HK-2 (cell line): ENCODE data around the gene GABRD.
"Not testable (repeated sequence)": the region's sequence is repeated elsewhere in the genome, so short reads cannot be mapped to it uniquely, and the experiment has no call there.

Experiments used
- DNase-seq: peaks from one replicate; pipeline ENCODE4 v3.0.0-alpha.2; 2018; ENCODE audit not compliant: unreplicated experiment

Gene GABRD, protein sequence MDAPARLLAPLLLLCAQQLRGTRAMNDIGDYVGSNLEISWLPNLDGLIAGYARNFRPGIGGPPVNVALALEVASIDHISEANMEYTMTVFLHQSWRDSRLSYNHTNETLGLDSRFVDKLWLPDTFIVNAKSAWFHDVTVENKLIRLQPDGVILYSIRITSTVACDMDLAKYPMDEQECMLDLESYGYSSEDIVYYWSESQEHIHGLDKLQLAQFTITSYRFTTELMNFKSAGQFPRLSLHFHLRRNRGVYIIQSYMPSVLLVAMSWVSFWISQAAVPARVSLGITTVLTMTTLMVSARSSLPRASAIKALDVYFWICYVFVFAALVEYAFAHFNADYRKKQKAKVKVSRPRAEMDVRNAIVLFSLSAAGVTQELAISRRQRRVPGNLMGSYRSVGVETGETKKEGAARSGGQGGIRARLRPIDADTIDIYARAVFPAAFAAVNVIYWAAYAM

GRCh38 chr1:2019172-2019543 is at the start of gene GABRD:
Gene GABRD, plus strand, starts transcription at chr1:2019345. Its CDS starts 79 bp downstream, at chr1:2019424.
- no peak for DNase-seq

- no peak for DNase-seq
Observed at GRCh38 chr1:1969505-1969900, 49.6 kb upstream of the GABRD start.

- no peak for DNase-seq
Observed at GRCh38 chr1:1969953-1970716, 49.0 kb upstream of the GABRD start.

DNA sequence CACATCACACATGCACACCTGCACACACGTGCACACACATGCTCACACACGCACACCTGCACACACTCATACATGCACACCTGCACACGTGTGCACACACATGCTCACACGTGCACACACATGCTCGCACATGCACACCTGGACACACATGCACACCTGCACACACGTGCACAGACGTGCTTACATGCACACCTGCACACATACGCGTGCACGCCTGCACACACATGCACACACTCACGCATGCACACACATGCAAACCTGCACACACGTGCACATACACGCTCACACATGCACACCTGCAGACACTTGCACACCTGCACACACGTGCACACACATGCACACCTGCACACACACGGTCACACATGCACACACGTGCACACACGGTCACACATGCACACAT is 48.1 kb upstream of the GABRD start:
- no peak for DNase-seq

- no peak for DNase-seq
Observed at GRCh38 chr1:1971688-1972087, 47.5 kb upstream of the GABRD start.

DNA sequence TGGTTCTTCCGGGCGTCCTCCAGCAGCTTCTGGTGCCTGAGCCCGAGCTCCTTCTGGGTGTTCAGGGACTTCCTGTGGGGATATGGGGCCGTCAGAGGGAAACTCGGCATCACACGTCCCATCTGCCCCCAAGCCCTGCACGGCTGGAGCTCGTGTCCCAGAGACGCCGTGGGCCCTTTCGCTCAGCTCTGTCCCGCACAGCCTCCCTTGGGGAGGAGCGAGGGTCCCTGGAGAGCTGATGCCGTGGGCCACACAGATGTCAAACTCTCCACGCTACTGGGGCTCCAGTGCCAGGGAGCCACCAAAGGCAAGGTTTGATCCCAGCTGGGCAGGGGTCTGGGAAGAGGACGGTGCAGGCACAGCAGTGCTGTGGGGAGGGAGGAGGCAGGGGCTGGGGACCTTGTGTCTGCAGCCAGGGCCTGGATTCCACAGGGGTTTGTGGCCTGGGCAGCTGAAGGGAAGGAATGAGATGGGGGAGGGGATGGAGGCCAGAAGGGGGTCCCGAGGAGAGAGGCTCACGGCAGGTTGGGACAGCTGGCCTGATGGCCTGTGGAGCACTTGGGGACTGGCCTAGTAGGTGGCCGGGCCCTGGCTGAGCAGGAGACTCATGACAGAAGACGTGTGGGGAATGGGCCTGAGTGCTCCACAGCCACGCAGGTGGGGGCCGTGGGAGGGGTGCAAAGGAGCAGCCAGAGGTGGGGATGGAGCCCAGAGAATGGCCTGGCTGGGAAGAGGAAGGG is 46.0 kb upstream of the GABRD start:
- DNase-seq = no peak

DNA sequence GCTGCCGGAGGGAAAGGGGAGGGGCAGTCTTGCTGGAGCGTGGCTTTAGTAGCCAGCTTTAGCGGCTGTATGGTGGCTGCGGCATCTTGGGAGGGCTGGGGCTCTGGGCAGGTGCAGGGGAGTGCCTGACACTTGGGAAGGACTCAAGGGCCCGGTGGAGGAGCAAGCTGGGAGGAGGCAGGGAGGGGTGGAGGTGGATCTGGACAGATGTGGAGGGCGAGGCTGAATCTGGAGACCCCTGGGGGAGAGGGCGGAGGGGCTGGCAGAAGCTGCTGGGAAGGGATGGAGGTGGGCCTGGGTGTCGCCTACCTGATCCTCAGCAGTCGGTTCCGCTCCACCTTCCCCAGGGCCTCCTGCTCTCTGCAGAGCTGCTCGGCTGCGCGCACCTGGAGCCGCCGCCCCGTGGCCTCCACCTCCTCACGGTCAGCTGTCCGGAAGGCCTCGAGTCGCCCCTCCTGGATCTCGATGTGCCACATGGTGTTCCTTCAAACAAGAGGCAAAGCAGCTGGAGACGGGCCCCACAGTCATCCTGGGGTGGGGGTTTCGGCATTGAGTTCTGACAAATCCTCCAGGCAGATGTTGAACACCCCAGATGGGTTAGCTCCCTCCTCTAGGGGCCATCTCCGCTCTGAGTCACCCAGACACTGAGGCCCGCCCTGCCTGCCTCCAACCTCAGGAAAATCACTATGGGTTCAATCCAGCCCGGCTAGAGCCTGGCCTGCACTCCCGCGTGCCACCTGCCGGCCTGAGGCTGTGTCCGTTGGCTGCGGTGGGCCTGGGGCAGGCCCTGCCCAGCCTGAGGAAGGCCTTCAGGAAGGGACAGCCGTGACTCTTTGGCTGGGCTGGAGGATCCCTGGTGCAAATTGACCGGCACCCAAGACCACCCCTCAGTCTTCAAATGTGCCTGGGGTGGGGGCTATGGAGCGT is 45.2 kb upstream of the GABRD start:
- no peak for DNase-seq

GRCh38 chr1:1974834-1975233 is 44.3 kb upstream of the GABRD start:
- no peak for DNase-seq

DNA sequence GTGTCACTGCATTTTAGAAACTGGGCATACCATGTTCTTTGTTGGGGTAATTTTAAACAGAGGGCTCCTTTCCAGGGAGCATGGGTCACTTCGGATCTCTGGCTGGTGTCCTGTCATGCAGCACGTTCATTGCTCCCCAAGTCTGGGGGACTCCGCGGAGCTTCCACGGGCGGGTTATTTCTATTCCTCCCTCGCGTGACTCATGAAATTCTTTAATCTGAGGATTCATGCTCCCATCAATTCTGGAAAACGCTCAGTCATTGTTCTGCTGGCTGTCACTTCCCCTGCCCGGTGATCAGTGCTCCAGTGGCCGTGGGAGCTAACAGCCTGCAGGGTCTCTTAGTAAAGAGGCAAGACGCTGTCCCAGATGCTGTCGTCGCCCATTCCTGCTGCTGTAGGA is 43.6 kb upstream of the GABRD start:
- no peak for DNase-seq

- DNase-seq = no peak
Observed at GRCh38 chr1:1976031-1976430, 43.1 kb upstream of the GABRD start.

- no peak for DNase-seq
Observed at GRCh38 chr1:1978108-1978507, 41.0 kb upstream of the GABRD start.

DNA sequence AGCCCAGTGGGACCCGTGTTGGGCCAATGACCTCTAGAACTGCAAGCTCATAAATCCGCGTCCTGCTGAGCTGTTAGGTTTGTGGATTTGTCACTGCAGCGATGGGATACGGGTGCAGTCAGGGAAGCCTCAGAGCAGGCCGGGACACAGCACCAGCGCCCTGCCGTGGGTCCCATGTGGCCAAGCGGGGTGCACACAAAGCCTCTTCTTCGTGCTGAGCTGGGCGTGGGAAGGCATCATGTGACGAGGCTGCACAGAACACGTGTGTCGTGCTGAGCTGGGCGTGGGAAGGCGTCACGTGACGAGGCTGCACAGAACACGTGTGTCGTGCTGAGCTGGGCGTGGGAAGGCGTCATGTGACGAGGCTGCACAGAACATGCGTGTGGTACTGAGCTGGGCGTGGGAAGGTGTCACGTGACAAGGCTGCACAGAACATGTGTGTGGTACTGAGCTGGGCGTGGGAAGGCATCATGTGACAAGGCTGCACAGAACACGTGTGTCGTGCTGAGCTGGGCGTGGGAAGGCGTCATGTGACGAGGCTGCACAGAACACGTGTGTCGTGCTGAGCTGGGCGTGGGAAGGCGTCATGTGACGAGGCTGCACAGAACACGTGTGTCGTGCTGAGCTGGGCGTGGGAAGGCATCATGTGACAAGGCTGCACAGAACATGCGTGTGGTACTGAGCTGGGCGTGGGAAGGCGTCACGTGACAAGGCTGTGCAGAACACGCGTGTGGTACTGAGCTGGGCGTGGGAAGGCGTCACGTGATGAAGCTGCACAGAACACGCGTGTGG is 40.3 kb upstream of the GABRD start:
- not testable (repeated sequence) for DNase-seq

DNA sequence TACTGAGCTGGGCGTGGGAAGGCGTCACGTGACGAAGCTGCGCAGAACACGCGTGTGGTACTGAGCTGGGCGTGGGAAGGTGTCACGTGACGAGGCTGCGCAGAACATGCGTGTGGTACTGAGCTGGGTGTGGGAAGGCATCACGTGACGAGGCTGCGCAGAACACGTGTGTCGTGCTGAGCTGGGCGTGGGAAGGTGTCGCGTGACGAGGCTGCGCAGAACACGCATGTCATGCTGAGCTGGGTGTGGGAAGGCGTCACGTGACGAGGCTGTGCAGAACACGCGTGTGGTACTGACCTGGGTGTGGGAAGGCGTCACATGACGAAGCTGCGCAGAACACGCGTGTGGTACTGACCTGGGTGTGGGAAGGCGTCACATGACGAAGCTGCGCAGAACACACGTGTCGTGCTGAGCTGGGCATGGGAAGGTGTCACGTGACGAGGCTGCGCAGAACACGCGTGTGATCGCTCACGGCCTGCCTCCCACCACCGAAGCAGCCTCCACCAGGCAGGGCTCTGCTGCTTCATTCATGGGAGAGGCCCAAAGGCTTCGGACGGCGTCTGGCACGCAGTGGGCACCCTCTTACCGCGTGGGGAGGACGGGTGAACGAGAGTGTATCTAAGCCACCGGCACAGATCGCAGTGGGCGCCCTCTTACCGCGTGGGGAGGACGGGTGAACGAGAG is 39.5 kb upstream of the GABRD start:
- DNase-seq = no peak

DNA sequence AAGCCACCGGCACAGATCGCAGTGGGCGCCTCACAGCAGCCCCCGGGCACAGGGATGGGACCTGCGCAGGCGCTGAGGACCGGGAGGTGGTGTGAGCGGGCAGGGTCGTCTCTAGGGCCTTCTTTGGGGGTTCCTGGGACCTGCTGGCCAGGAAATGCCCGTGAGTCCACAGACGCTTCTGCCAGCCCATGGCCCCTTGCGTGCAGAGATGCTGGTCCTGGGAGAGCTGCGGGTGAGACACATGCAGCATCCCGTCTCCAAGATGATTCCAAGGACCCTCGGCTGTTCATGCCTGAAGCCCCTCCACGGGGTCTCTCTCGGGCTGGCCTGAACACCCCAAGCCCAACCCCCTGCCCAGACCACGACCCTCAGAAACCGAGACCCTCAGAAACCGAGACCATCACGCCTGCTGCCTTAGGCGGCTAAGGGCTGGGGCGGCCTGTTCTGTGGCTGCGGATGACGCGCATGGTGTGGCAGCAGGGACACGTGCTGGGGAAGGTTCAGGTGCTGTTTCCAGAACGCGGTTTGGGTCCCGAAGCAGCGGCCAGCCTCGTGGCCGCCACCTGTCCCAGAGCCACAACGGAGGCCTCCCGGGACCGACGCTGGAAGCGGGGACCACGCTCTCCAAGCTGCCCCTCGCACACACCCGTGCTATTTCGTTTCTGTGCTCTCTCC is 38.5 kb upstream of the GABRD start:
- DNase-seq = no peak

DNA sequence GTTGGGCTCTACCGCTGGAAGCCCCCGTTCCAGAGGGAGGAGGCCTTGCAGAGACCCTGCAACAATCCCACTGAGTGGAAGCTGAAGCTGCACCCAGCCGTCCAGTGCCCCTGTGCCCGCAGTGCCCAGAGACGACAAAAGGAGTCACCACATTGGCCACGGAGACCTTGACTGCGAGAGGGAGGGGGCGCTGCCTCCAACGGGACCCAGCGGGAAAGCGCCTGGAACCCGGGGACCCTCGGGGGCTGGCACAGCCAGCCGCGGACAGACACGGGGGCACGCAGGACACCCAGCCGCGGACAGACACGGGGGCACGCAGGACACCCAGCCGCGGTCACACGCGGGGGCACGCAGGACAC is 38.0 kb upstream of the GABRD start:
- no peak for DNase-seq

DNA sequence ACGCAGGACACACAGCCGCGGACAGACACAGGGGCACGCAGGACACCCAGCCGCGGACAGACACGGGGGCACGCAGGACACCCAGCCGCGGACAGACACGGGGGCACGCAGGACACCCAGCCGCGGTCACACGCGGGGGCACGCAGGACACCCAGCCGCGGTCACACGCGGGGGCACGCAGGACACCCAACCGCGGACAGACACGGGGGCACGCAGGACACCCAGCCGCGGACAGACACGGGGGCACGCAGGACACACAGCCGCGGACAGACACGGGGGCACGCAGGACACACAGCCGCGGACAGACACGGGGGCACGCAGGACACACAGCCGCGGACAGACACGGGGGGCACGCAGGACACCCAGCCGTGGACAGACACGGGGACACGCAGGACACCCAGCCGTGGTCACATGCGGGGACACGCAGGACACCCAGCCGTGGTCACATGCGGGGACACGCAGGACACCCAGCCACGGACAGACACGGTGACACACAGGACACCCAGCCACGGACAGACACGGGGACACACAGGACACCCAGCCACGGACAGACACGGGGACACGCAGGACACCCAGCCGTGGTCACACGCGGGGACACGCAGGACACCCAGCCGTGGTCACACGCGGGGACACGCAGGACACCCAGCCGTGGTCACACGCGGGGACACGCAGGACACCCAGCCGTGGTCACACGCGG is 37.4 kb upstream of the GABRD start:
- not testable (repeated sequence) for DNase-seq

- DNase-seq = no peak
Observed at GRCh38 chr1:1982379-1983232, 36.5 kb upstream of the GABRD start.

- DNase-seq = no peak
Observed at GRCh38 chr1:1984560-1985070, 34.5 kb upstream of the GABRD start.
